Activated CD4-positive, alpha-beta T cell treated with anti-CD3 and anti-CD28 coated beads, Interleukin-2, amount 50 U/mL, for 1 hour (primary cell): ENCODE results near the gene CTXN2.

Experiments used
- DNase-seq: peaks from one replicate; pipeline ENCODE4 v3.0.0-alpha.2; 2020

Gene CTXN2

GRCh38 chr15:48225771-48226170 lies 34.3 kb downstream of the CTXN2 start:
- DNase-seq = no peak

GRCh38 chr15:48230498-48230897 lies 39.0 kb downstream of the CTXN2 start:
- no peak for DNase-seq

DNA sequence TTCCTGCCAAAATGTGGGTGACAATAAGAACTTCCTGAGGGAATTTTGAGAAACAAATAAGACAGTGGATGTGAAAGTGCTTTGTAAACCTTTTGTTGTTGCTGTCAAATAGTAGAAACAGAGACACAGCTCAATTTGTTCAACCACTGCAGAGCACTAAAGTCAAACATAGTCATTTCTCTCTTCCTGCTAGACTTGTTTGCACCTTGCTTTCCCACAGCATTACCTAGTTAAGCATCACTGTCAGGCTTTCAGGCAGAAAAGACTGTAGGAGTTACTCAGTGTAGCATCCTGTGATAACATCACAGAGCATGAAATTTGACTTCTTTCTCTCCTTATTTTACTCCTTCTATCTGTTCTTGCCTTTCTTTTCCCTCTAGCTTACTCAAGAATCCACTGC lies 41.8 kb downstream of the CTXN2 start:
- no peak for DNase-seq

GRCh38 chr15:48239334-48239733 lies 47.9 kb downstream of the CTXN2 start:
- no peak for DNase-seq

DNA sequence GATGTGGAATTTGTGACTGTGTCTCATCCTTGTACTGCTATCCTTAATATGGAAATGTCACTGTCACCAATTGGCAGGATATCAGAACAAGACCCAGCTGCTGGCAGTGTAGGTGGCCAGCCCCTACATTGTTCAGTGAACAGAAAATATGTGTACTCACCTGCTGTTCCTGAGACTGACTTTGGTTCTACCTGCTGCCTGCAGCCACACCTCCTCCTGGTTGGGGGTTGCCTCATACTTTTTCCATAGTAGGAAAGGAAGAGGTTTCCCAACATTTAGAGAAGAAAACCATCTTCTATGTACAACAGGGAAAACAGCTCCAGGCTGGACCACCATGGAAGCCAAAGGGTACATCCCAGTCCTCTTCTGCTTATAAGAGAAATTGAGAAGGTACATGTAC lies 50.5 kb downstream of the CTXN2 start:
- DNase-seq = no peak

- DNase-seq = no peak
These were observed 51.1 kb downstream of the CTXN2 start for GRCh38 chr15:48242535-48242934.

DNA sequence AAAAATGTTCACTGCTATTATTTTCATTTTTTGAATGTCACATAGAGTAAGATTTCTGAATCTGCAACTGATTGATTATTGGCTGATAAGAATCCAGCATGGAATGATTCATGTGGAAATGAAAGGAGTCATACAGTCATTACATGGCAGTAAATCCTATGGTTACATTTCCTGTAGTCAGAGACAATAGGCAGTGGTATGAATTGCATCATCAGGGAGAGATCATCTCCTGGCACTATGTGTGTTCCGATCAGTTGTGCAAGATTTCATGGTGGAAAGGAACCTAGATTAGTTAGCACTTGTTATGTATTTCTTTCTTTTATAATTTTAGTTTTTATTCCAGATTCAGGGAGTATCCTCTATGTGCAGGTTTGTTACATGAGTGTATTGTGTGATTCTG lies 53.5 kb downstream of the CTXN2 start:
- DNase-seq = no peak

- DNase-seq = no peak
These were observed 56.9 kb downstream of the CTXN2 start for GRCh38 chr15:48248414-48248813.

DNA sequence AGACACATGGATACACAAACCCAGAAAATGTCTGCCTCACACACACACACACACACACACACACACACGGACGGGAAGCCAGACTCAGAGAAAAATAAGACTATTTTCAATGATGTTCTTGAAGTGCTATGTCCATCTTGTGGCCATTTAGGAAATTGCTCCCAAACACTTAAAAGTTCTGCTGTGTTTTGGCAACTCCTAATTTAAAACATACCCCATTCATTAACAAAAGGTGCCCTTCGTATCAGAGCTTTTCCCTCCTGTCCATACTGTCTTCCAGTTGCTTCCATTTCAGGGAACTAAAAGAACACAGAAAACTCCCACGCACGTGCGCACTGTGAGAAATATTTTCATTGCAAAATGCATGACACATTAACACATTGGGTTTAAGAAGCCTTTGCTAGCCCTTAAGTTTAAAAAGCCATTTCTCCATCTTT lies 59.2 kb downstream of the CTXN2 start:
- no peak for DNase-seq

GRCh38 chr15:48253172-48253571 lies 61.7 kb downstream of the CTXN2 start:
- no peak for DNase-seq
